GM19328 (cell line): ENCODE results near the gene GRAMD4.

Experiments used
- ATAC-seq: cut with Tn5 transposase; IDR thresholded peaks from one replicate; pipeline ENCODE4 v1.9.1; 2021; ENCODE audit warnings: mild to moderate bottlenecking, moderate library complexity; ENCODE audit not compliant: unreplicated experiment

The GRAMD4 gene

GRCh38 chr22:46666577-46667244 is 46.5 kb downstream of the GRAMD4 start:
- ATAC-seq: no peak

GRCh38 chr22:46667245-46667623 is 47.0 kb downstream of the GRAMD4 start:
- ATAC-seq: no peak

- no peak for ATAC-seq
Measured at GRCh38 chr22:46668116-46668515, 47.9 kb downstream of the GRAMD4 start.

- ATAC-seq: no peak
Measured at GRCh38 chr22:46669201-46669600, 49.0 kb downstream of the GRAMD4 start.

- ATAC-seq: no peak
Measured at GRCh38 chr22:46671824-46672432, 51.7 kb downstream of the GRAMD4 start.

- no peak for ATAC-seq
Measured at GRCh38 chr22:46672731-46673130, 52.5 kb downstream of the GRAMD4 start.

- no peak for ATAC-seq
Measured at GRCh38 chr22:46673205-46673604, 53.0 kb downstream of the GRAMD4 start.

- no peak for ATAC-seq
Measured at GRCh38 chr22:46673662-46674236, 53.6 kb downstream of the GRAMD4 start.

- ATAC-seq: no peak
Measured at GRCh38 chr22:46674367-46674781, 54.2 kb downstream of the GRAMD4 start.

- ATAC-seq: no peak
Measured at GRCh38 chr22:46674906-46675305, 54.7 kb downstream of the GRAMD4 start.

- ATAC-seq: no peak
Measured at GRCh38 chr22:46675479-46675878, 55.3 kb downstream of the GRAMD4 start.

GRCh38 chr22:46675938-46676337 is 55.8 kb downstream of the GRAMD4 start:
- ATAC-seq: no peak

- no peak for ATAC-seq
Measured at GRCh38 chr22:46676479-46676878, 56.3 kb downstream of the GRAMD4 start.

GRCh38 chr22:46676881-46677280 is 56.7 kb downstream of the GRAMD4 start:
- no peak for ATAC-seq

GRCh38 chr22:46677323-46678002 is 57.3 kb downstream of the GRAMD4 start:
- ATAC-seq: no peak

- no peak for ATAC-seq
Measured at GRCh38 chr22:46678003-46678657, 57.9 kb downstream of the GRAMD4 start.

- ATAC-seq: no peak
Measured at GRCh38 chr22:46678785-46679700, 58.9 kb downstream of the GRAMD4 start.

- no peak for ATAC-seq
Measured at GRCh38 chr22:46679706-46680269, 59.6 kb downstream of the GRAMD4 start.

- no peak for ATAC-seq
Measured at GRCh38 chr22:46681010-46681409, 60.8 kb downstream of the GRAMD4 start.
